GM12878 (cell line): Measurements from ENCODE around the gene CD68. TPM values are rescaled to one million over a fixed set of nuclear protein-coding genes. Genes with fewer than 3 reads are reported as not detected.
A peak's percentile ranks its signal among the peaks of the same experiment; 100 is the strongest.

ENCODE experiments used
- CBX3 ChIP-seq: fragments of 200-600 bp; sonication (generic); IDR thresholded peaks from 2 replicates; pipeline ENCODE4 v1.6.1; 2016; ENCODE audit warnings: low read depth, borderline replicate concordance
- CEBPB ChIP-seq, 2 experiments: fragments of 150-350 bp in 1 of 2; IDR thresholded peaks; 2 replicates each; pipeline ENCODE4 v1.6.1; 2012 to 2014; ENCODE audit warnings: low read depth in 2 of 2, low read length in 2 of 2, borderline replicate concordance in 1 of 2, inconsistent platforms in 1 of 2
- HDGF ChIP-seq: fragments of 450-650 bp; IDR thresholded peaks from 2 replicates; pipeline ENCODE4 v1.6.1; 2016; ENCODE audit warnings: antibody characterized with exemption
- MEF2B ChIP-seq: fragments of 450-650 bp; IDR thresholded peaks from 2 replicates; pipeline ENCODE4 v1.6.1; 2018; ENCODE audit warnings: mild to moderate bottlenecking, moderate library complexity; ENCODE audit not compliant: partially characterized antibody, poor library complexity, severe bottlenecking
- MTA2 ChIP-seq: fragments of 450-650 bp; IDR thresholded peaks from 2 replicates; pipeline ENCODE4 v1.6.1; 2016; ENCODE audit warnings: low read depth, mild to moderate bottlenecking, moderate library complexity
- MYB ChIP-seq: fragments of 150-350 bp; IDR thresholded peaks from 2 replicates; pipeline ENCODE4 v1.6.1; 2014; ENCODE audit warnings: mild to moderate bottlenecking, low read depth, low read length, borderline replicate concordance
- NR2F1 ChIP-seq: fragments of 450-650 bp; conservative IDR thresholded peaks from 2 replicates; pipeline ENCODE4 v1.6.1; 2017; ENCODE audit warnings: mild to moderate bottlenecking
- PAX8 ChIP-seq: fragments of 450-650 bp; IDR thresholded peaks from 2 replicates; pipeline ENCODE4 v1.6.1; 2017; ENCODE audit warnings: mild to moderate bottlenecking, moderate library complexity
- SIX5 ChIP-seq: IDR thresholded peaks from 2 replicates; pipeline ENCODE4 v1.6.1; 2011; ENCODE audit warnings: mild to moderate bottlenecking, low read depth, low read length, moderate library complexity; ENCODE audit not compliant: severe bottlenecking
- TARDBP ChIP-seq: IDR thresholded peaks from 2 replicates; pipeline ENCODE4 v1.6.1; 2016; ENCODE audit warnings: borderline replicate concordance
- ZNF207 ChIP-seq: fragments of 450-650 bp; IDR thresholded peaks from 2 replicates; pipeline ENCODE4 v1.6.1; 2014; ENCODE audit warnings: antibody characterized with exemption, mild to moderate bottlenecking, borderline replicate concordance
- polyA plus RNA-seq, 11 experiments: library from polyadenylated mRNA; depleted of rRNA in 4 of 11; unstranded in 6 of 11; stranded (reverse) in 5 of 11; fragments of >200 nt; fragmentation: Nextera tagmentation in 4 of 11; fragmentation: Illumina TruSeq in 1 of 11; extraction: Ambion mirVana in 4 of 11; extraction: Trizol in 1 of 11; gene quantifications; 1 replicate in 1 of 11; 2 replicates in 10 of 11; pipeline versions ENCODE4 v1.2.1 to v1.2.3, GENCODE V29; 2011 to 2016; ENCODE audit warnings: inconsistent platforms in 2 of 11, missing spikeins in 2 of 11, low read depth in 1 of 11
- total RNA-seq, 4 experiments: library from RNA; depleted of rRNA in 3 of 4; stranded (reverse); fragments of >200 nt in 3 of 4; fragmentation: Illumina TruSeq in 1 of 4; extraction: Trizol in 1 of 4; gene quantifications; 2 replicates each; pipeline versions ENCODE4 v1.2.1 to v1.2.3, GENCODE V29; 2013 to 2021
- TF ChIP-seq, protein P1 (sequence below): IDR thresholded peaks from 2 replicates; pipeline ENCODE4 v1.6.1; 2012; ENCODE audit warnings: low read depth, low read length, improper control_type of control experiment
- TF ChIP-seq, protein P2 (sequence below): fragments of 450-650 bp; conservative IDR thresholded peaks from 2 replicates; pipeline ENCODE4 v1.6.1; 2017; ENCODE audit warnings: mild to moderate bottlenecking, moderate library complexity
- TF ChIP-seq, protein P3 (sequence below): fragments of 450-650 bp; IDR thresholded peaks from 2 replicates; pipeline ENCODE4 v1.6.1; 2014; ENCODE audit warnings: mild to moderate bottlenecking
- TF ChIP-seq, protein P4 (sequence below): IDR thresholded peaks from 2 replicates; pipeline ENCODE4 v1.6.1; 2012; ENCODE audit warnings: low read depth, low read length, improper control_type of control experiment
- TF ChIP-seq, protein P5 (sequence below): fragments of 450-650 bp; formaldehyde crosslinking; IDR thresholded peaks from 2 replicates; pipeline ENCODE4 v1.5.0; 2022; ENCODE audit warnings: mild to moderate bottlenecking, missing genetic modification characterization
- TF ChIP-seq, protein P6 (sequence below): fragments of 450-650 bp; IDR thresholded peaks from 2 replicates; pipeline ENCODE4 v1.6.1; 2017; ENCODE audit warnings: antibody characterized with exemption, mild to moderate bottlenecking, moderate library complexity

CD68 gene
- total and polyA plus RNA-seq, 10 of the 15 experiments (the other 5 are each of a cell fraction or from before 2014, with no cell fraction given): 2.6 to 6.9 (median 3.8) TPM

DNA sequence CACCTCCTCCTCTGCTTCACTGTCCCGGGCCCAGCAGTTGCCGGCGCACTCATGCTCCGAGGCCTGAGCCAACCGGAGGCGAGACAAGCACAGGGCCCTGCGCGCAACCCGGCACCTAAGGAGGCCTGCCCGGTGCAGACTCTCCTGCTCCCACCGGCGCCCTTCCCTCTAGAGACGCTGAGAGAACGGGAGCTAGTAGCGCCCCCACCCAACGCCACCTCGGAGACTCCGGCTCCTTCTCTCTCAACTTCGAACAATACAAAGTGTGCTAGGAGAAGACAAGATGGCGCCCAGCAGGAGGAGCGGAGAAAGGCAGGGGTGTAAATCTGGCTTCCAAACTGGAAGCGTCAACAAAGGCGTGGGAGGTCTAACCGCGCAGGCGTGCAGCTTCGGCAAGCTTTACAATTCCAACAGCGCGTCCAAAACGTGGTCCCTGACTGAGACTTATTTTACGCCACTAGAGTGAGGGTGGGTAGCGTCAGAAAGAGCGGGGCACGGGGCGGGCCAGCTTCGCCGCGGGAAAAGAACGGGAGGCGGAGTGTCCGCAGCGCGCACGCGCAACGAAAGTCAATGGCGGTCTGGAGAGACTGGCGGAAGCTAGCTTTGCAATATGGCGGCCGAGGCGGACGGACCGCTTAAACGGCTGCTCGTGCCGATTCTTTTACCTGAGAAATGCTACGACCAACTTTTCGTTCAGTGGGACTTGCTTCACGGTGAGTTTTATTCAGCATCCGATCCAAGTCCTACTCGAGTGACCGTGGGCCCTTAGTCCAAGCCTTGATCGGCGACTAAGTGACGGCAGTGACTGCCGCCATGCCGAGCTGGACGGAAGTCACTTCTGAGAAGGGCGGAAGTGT is 4.0 kb downstream of the CD68 start, which contains the start of gene MPDU1 (continued):
- TF ChIP-seq, protein P1, sequence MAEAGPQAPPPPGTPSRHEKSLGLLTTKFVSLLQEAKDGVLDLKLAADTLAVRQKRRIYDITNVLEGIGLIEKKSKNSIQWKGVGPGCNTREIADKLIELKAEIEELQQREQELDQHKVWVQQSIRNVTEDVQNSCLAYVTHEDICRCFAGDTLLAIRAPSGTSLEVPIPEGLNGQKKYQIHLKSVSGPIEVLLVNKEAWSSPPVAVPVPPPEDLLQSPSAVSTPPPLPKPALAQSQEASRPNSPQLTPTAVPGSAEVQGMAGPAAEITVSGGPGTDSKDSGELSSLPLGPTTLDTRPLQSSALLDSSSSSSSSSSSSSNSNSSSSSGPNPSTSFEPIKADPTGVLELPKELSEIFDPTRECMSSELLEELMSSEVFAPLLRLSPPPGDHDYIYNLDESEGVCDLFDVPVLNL: peak; percentile 84
- TF ChIP-seq CBX3: no peak
- peak; percentile 75; the same call in 1 of the 2 replicates for TF ChIP-seq PAX8
- TF ChIP-seq, protein P2, sequence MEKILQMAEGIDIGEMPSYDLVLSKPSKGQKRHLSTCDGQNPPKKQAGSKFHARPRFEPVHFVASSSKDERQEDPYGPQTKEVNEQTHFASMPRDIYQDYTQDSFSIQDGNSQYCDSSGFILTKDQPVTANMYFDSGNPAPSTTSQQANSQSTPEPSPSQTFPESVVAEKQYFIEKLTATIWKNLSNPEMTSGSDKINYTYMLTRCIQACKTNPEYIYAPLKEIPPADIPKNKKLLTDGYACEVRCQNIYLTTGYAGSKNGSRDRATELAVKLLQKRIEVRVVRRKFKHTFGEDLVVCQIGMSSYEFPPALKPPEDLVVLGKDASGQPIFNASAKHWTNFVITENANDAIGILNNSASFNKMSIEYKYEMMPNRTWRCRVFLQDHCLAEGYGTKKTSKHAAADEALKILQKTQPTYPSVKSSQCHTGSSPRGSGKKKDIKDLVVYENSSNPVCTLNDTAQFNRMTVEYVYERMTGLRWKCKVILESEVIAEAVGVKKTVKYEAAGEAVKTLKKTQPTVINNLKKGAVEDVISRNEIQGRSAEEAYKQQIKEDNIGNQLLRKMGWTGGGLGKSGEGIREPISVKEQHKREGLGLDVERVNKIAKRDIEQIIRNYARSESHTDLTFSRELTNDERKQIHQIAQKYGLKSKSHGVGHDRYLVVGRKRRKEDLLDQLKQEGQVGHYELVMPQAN: 0 out of 2 replicates have a peak, but pooled peaks have one; percentile 20
- TF ChIP-seq, protein P3, sequence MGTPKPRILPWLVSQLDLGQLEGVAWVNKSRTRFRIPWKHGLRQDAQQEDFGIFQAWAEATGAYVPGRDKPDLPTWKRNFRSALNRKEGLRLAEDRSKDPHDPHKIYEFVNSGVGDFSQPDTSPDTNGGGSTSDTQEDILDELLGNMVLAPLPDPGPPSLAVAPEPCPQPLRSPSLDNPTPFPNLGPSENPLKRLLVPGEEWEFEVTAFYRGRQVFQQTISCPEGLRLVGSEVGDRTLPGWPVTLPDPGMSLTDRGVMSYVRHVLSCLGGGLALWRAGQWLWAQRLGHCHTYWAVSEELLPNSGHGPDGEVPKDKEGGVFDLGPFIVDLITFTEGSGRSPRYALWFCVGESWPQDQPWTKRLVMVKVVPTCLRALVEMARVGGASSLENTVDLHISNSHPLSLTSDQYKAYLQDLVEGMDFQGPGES: no peak
- TF ChIP-seq TARDBP: peak; percentile 66; the same call in 1 of the 2 replicates
- TF ChIP-seq ZNF207: peak; percentile 97
- no peak for TF ChIP-seq NR2F1
- TF ChIP-seq, protein P4, sequence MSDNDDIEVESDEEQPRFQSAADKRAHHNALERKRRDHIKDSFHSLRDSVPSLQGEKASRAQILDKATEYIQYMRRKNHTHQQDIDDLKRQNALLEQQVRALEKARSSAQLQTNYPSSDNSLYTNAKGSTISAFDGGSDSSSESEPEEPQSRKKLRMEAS: peak; percentile 89
- TF ChIP-seq MYB: no peak
- TF ChIP-seq, protein P5, sequence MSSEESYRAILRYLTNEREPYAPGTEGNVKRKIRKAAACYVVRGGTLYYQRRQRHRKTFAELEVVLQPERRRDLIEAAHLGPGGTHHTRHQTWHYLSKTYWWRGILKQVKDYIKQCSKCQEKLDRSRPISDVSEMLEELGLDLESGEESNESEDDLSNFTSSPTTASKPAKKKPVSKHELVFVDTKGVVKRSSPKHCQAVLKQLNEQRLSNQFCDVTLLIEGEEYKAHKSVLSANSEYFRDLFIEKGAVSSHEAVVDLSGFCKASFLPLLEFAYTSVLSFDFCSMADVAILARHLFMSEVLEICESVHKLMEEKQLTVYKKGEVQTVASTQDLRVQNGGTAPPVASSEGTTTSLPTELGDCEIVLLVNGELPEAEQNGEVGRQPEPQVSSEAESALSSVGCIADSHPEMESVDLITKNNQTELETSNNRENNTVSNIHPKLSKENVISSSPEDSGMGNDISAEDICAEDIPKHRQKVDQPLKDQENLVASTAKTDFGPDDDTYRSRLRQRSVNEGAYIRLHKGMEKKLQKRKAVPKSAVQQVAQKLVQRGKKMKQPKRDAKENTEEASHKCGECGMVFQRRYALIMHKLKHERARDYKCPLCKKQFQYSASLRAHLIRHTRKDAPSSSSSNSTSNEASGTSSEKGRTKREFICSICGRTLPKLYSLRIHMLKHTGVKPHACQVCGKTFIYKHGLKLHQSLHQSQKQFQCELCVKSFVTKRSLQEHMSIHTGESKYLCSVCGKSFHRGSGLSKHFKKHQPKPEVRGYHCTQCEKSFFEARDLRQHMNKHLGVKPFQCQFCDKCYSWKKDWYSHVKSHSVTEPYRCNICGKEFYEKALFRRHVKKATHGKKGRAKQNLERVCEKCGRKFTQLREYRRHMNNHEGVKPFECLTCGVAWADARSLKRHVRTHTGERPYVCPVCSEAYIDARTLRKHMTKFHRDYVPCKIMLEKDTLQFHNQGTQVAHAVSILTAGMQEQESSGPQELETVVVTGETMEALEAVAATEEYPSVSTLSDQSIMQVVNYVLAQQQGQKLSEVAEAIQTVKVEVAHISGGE (CRISPR knock-in tag): 0 out of 2 replicates have a peak, but pooled peaks have one; percentile 85
- peak; percentile 68 for TF ChIP-seq SIX5
- TF ChIP-seq CEBPB (IDR thresholded peaks at IDR 0.05; ENCODE audit: borderline replicate concordance in 1 of 2, low read depth in 2 of 2, low read length in 2 of 2): no peak
- TF ChIP-seq MEF2B: peak; percentile 23
- 0 out of 2 replicates have a peak, but pooled peaks have one; percentile 10 for TF ChIP-seq HDGF
- TF ChIP-seq MTA2: no peak; the same call in 1 of the 2 replicates
- TF ChIP-seq, protein P6, sequence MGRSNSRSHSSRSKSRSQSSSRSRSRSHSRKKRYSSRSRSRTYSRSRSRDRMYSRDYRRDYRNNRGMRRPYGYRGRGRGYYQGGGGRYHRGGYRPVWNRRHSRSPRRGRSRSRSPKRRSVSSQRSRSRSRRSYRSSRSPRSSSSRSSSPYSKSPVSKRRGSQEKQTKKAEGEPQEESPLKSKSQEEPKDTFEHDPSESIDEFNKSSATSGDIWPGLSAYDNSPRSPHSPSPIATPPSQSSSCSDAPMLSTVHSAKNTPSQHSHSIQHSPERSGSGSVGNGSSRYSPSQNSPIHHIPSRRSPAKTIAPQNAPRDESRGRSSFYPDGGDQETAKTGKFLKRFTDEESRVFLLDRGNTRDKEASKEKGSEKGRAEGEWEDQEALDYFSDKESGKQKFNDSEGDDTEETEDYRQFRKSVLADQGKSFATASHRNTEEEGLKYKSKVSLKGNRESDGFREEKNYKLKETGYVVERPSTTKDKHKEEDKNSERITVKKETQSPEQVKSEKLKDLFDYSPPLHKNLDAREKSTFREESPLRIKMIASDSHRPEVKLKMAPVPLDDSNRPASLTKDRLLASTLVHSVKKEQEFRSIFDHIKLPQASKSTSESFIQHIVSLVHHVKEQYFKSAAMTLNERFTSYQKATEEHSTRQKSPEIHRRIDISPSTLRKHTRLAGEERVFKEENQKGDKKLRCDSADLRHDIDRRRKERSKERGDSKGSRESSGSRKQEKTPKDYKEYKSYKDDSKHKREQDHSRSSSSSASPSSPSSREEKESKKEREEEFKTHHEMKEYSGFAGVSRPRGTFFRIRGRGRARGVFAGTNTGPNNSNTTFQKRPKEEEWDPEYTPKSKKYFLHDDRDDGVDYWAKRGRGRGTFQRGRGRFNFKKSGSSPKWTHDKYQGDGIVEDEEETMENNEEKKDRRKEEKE: no peak
